NK-92 (cell line): ENCODE measurements around the gene OR13F1.
"Not testable (repeated sequence)": the region's sequence is repeated elsewhere in the genome, so short reads cannot be mapped to it uniquely, and the experiment has no call there.

Experiments used
- DNase-seq: peaks from one replicate; lab custom pipeline; 2025; ENCODE audit not compliant: unreplicated experiment; lab: John Stamatoyannopoulos, UW

The OR13F1 gene

GRCh38 chr9:104503963-104504362, at the start of gene OR13F1:
OR13F1 (plus strand) TSS chr9:104504263; CDS start chr9:104504263, 0 bp downstream.
- no peak for DNase-seq

DNA sequence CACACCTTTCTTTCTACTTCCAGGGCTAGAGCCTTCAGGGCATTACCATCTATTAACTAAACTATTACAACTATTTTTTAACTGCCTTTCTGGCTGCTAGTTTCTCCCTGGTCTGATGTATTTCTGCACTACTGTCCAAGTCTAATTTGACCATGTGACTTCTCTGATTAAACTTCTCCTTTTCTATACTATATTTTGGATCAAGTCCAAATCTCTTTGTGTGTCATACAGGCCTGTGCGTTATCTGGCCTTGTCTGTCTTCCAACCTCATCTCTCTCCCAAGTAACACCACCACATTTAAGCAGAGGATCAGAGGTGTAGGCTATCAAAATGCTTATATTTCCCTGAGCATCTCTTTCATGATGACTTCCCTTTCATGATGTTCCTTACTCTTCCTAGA, 47.2 kb upstream of the OR13F1 start:
- DNase-seq: no peak

DNA sequence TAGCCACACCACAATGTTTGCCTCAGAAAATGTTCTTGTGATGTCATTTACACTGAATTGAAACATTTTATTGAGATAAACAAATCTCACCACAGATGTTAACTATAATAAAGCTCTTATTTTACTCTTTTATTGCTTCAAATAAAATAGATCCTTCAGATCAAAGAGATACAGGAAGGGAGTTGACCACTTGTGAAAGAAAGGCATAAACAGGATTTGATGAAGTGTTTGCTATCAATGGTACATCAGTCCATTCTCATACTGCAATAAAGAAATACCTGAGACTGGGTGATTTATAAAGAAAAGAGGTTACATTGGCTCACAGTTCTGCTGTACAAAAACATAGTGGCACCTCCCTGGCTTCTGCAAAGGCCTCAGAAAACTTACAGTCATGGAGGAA, 40.2 kb upstream of the OR13F1 start:
- DNase-seq: no peak

- no peak for DNase-seq
Measured at GRCh38 chr9:104468261-104468660, 35.8 kb upstream of the OR13F1 start.

GRCh38 chr9:104482921-104483570, 21.0 kb upstream of the OR13F1 start:
- no peak for DNase-seq

- DNase-seq: no peak
Measured at GRCh38 chr9:104485014-104485413, 19.0 kb upstream of the OR13F1 start.

DNA sequence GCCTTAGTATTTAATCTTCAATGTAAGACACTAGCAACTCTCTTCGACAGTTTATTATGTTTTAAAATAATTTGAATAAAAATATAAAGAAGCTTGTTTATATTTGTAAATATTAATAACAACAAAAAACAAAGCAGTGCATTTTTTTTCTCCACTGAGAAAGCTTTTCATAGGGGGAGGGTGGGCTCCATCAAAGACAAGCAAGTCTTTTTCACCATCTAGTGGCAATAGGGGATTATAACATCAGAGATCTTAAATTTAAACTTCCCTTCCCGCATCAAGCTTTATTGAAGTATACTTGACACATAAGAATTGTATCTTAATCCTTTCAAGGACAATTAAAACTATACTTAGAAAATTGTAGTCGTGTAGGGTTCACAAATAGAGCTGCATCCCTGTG, 9.3 kb upstream of the OR13F1 start:
- DNase-seq: no peak

- no peak for DNase-seq
Measured at GRCh38 chr9:104503440-104503839, 623 bp upstream of the OR13F1 start.

- no peak for DNase-seq
Measured at GRCh38 chr9:104506565-104506964, 2.5 kb downstream of the OR13F1 start.

DNA sequence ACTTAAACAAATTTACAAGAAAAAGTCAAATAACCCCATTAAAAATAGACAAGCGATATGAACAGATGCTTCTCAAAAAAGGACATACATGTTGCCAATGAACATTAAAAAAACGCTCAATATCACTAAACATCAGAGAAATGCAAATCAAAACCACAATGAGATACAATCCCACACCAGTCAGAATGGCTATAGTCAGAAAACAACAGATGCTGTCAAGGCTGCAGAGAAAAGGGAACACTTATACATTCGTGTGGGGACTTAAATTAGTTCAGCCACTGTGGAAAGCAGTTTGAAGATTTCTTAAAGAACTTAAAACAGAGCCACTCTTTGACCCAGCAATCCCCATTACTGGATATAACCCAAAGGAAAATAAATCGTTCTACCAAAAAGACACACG, 10.8 kb downstream of the OR13F1 start:
- DNase-seq: no peak

- not testable (repeated sequence) for DNase-seq
Measured at GRCh38 chr9:104520241-104520640, 16.2 kb downstream of the OR13F1 start.

DNA sequence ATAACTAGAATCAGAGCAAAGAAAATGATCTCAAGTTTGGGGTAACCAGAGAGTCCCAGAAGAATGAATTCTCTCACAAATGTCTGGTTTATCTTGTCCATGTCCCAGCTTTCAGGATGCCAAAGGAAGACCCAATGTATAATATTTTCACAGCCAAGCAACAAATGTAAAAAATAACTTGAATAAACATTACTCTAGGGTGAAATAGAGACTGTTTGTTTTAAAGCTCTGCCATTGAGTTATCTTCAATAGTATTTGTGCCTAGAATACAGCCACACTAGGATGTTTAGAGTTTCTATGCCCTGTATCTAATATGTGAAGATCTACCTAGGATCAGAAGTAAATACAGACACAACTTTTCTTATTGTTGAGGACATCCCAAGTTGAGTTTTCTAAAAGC, 23.0 kb downstream of the OR13F1 start, which contains the start of gene OR13C4:
Gene OR13C4 (minus strand): TSS at position 101 of the 400 bp plus-strand sequence. CDS start 0 bp downstream, at position 101.
- DNase-seq: no peak

- no peak for DNase-seq
Measured at GRCh38 chr9:104536756-104537155, 32.7 kb downstream of the OR13F1 start, which contains the start of gene OR13C3. OR13C3 (minus strand) TSS chr9:104536856; CDS start chr9:104536723, 133 bp downstream.

DNA sequence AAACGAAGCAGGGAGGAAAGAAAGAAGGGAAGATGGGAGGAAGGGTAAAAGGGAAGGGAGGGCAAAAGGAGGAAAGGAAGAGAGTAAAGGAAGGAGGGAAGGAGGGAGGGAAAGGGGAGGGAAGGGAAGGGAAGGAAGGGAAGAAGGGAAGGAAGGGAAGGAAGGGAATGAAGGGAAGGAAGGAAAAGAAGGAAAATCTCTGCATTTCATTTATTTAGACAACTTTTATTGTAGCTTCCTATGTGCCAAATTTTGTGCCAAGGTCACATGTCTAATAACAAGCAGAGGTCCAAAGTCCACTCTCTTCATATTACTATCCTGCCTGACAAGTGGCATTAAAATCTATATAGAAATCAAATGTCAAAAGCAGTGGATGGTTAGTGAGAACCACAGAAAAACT, 35.2 kb downstream of the OR13F1 start:
- no peak for DNase-seq

GRCh38 chr9:104544644-104545043, 40.6 kb downstream of the OR13F1 start:
- no peak for DNase-seq

DNA sequence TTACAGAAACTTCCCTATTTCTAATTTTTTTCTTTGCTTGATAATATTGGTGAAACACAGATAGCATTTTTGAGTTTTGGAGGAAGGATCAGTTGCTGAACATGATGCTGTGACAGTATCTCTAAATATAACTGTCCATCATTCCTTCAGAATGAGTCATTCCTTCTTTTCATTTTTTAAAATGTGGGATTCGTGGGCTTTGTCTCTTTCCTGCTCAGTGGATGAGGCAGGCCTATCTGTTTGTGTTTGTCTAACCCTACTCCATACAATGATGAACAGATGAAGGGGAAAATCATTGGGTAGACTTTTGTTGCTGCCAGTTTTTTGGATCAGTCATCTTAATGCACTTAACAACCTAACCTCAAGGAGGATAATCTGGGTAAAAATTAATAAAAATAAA, 49.2 kb downstream of the OR13F1 start:
- no peak for DNase-seq
